Choroid plexus epithelial cell (primary cell): ENCODE measurements around the gene RTL1.

Experiments
- DNase-seq: peaks from one replicate; pipeline ENCODE4 v3.0.0-alpha.2; 2010; ENCODE audit warnings: low read depth
- H3K4me3 ChIP-seq: 2 replicates; pipeline ENCODE4 v1.5.1; 2011; ENCODE audit warnings: low read depth, mild to moderate bottlenecking, control low read depth, low read length, moderate library complexity
- TF ChIP-seq, protein P1 (sequence below): conservative IDR thresholded peaks from 2 replicates; pipeline ENCODE4 v1.5.1; 2011; ENCODE audit warnings: low read depth, mild to moderate bottlenecking, control low read depth, inconsistent platforms, low read length, moderate library complexity

The RTL1 gene

DNA sequence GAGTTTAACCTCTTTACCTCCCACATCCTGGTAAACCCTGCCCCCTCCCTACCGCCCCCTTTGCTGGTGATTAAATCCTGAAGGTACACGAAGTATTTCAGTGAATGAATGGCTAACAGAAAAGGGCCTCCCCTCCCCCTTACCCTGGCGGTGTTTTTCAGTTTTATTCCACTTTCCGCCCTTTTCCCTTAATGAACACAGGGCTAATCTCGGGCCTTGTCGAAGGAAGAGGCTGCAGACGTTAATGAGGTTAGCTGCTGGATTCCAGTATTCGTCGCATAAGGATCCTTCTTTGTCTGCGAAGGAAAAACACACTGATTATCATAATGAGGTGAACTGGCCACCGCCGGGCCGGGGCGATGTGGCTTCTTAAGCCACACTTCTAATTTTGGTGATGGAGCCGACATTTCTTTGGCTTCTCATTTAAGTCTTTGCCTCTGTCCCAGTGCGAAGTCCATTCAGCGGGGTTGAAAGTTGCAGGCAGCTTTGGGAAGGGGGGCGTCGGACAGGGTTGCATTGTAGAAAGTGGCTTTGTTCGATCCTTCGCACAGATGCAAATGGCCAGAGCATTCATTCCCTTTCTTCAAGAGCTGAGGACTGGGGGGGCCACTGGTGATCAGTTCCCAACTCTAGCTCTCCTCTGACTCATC is 71.1 kb downstream of the RTL1 start:
- no peak overlapping the region for H3K4me3 ChIP-seq
- DNase-seq, result no peak
- TF ChIP-seq, protein P1, sequence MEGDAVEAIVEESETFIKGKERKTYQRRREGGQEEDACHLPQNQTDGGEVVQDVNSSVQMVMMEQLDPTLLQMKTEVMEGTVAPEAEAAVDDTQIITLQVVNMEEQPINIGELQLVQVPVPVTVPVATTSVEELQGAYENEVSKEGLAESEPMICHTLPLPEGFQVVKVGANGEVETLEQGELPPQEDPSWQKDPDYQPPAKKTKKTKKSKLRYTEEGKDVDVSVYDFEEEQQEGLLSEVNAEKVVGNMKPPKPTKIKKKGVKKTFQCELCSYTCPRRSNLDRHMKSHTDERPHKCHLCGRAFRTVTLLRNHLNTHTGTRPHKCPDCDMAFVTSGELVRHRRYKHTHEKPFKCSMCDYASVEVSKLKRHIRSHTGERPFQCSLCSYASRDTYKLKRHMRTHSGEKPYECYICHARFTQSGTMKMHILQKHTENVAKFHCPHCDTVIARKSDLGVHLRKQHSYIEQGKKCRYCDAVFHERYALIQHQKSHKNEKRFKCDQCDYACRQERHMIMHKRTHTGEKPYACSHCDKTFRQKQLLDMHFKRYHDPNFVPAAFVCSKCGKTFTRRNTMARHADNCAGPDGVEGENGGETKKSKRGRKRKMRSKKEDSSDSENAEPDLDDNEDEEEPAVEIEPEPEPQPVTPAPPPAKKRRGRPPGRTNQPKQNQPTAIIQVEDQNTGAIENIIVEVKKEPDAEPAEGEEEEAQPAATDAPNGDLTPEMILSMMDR, result no peak

DNA sequence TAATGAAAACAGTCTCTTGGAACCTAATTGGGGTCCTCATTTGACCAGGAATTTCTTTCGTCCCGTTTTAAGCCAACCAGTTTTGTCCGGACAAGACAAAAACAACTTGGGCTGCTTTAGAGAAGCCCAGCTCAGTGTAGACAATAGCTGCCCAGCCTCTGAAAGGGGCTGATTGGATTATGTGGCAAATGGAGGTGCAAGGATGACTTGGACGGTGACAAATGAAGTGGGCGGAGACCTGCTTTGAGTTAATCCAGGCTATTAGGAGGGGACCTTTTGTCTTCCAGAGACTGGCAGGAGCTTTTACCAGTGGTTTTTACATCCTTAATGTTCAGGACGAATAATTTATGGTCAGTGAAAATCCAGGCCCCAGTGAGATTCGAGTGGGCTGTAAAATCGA is 72.8 kb downstream of the RTL1 start:
- TF ChIP-seq, protein P1, result no peak
- no peak for DNase-seq

More for the DNA sequence above, 72.8 kb downstream of the RTL1 start:
- no peak overlapping the region for H3K4me3 ChIP-seq
